ENCODE measurements around the gene LAMA5. TPM values are rescaled to one million over a fixed set of nuclear protein-coding genes. Genes with fewer than 3 reads are reported as not detected.

The LAMA5 gene
- total and polyA plus RNA-seq, 8 donors: 41.4 to 278 (median 79.6) TPM

DNA sequence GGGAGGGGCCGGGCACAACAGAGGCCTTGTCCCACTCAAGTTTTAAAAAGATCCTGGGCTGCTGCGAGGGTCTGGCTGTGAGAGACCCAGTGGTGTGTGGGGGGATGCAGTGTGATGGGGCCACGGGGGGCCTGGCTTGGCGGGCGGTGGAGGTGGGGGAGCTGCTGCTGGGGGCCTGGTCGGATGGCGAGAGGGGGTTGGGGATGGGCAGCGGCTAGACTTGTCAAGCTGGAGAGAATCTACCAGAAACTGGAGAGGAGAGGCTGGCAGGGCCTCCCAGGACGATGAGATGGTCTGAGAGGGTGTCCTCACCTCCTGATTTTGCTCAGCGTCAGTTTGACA is 24.9 kb upstream of the LAMA5 start:
- intact Hi-C loops (cut with DNase I; ENCODE audit: low total_unique reads): no loop called here

DNA sequence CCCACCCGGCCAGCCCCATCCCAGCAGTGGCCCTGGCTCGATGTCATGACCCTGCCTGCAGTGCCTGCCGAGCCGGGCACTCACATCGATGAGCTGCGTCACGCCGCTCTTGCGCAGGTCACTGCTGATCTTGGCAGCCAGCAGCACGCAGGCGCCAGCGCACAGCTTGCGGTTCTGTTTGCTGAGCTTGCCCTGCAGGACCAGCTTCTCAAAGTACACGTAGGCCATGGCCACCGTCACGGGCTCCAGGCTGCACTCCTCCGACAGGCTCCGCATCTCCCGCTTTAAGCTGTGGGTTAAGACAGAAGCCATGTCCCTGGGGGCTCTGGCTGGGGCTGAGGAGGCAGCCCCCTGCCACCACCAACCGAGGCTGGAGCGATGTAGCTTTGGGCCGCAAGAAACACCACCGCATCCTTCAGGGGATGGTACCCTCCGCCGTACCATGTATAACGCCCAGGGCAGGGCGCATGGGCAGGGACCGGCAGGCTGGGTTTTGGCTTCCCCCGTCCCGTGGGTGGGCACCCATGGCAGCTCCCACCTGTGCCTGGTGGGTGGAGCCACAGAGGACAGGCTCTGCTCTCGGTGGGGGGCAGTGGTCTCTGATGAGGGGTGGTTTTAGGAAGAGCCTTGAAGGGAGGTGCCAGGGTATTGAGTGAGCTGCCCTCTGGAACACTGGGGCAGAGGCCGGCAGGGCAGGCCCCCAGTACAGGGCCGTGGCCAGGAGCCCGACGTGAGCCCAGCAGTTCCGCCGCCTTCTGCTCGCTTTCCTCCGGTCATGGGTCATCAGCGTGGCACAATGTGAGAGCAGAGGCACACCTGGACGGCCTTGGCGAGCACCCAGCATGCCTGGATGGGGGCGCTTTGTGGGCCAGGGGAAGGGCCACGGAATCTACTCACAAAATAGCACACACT is 24.3 kb upstream of the LAMA5 start:
- H3K4me3 ChIP-seq: no peak overlapping the region
- intact Hi-C loops (cut with DNase I; ENCODE audit: low total_unique reads): no loop called here
- H3K36me3 ChIP-seq: peaks cover 14 to 83% (median 83%) of the 10 kb centered on the region in 4 donors
- H3K4me1 ChIP-seq: peaks cover 8 to 24% (median 16%) of the 10 kb centered on the region in 4 donors
- peak overlapping the region in 1 of 5 donors; percentile 9 for H3K27ac ChIP-seq
- H3K9me3 ChIP-seq: no peaks in the 10 kb centered on the region
- peak in 1 of 2 donors; percentile 64 for DNase-seq
- no peaks in the 10 kb centered on the region for H3K27me3 ChIP-seq
- WGBS, 5 donors: 72 to 87% (median 76%) methylated on average over 39 to 44 of the region's 44 CpGs
- TF ChIP-seq POLR2A (IDR thresholded peaks at IDR 0.05) (no peak), POLR2AphosphoS5 (IDR thresholded peaks at IDR 0.05) (no peak), EP300 (IDR thresholded peaks at IDR 0.05) (no peak)
- TF ChIP-seq, protein P1, sequence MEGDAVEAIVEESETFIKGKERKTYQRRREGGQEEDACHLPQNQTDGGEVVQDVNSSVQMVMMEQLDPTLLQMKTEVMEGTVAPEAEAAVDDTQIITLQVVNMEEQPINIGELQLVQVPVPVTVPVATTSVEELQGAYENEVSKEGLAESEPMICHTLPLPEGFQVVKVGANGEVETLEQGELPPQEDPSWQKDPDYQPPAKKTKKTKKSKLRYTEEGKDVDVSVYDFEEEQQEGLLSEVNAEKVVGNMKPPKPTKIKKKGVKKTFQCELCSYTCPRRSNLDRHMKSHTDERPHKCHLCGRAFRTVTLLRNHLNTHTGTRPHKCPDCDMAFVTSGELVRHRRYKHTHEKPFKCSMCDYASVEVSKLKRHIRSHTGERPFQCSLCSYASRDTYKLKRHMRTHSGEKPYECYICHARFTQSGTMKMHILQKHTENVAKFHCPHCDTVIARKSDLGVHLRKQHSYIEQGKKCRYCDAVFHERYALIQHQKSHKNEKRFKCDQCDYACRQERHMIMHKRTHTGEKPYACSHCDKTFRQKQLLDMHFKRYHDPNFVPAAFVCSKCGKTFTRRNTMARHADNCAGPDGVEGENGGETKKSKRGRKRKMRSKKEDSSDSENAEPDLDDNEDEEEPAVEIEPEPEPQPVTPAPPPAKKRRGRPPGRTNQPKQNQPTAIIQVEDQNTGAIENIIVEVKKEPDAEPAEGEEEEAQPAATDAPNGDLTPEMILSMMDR (IDR thresholded peaks at IDR 0.05): no peak

More for the DNA sequence above, 24.9 kb upstream of the LAMA5 start:
- Histone ChIP-seq H3K4me1 (peaks cover 8 to 24% (median 15%) of the 10 kb centered on the region in 4 donors), H3K27ac (no peak overlapping the region), H3K36me3 (peaks cover 14 to 89% (median 83%) of the 10 kb centered on the region in 4 donors), H3K9me3 (no peaks in the 10 kb centered on the region), H3K27me3 (no peaks in the 10 kb centered on the region), H3K4me3 (no peak overlapping the region)
- 85 to 91% (median 90%) methylated on average over 10 of the region's 10 CpGs for WGBS, 5 donors
- TF ChIP-seq, protein P1 (IDR thresholded peaks at IDR 0.05): no peak
- TF ChIP-seq EP300 (IDR thresholded peaks at IDR 0.05) (no peak), POLR2AphosphoS5 (IDR thresholded peaks at IDR 0.05) (no peak), POLR2A (IDR thresholded peaks at IDR 0.05) (no peak)
- no peak for DNase-seq

DNA sequence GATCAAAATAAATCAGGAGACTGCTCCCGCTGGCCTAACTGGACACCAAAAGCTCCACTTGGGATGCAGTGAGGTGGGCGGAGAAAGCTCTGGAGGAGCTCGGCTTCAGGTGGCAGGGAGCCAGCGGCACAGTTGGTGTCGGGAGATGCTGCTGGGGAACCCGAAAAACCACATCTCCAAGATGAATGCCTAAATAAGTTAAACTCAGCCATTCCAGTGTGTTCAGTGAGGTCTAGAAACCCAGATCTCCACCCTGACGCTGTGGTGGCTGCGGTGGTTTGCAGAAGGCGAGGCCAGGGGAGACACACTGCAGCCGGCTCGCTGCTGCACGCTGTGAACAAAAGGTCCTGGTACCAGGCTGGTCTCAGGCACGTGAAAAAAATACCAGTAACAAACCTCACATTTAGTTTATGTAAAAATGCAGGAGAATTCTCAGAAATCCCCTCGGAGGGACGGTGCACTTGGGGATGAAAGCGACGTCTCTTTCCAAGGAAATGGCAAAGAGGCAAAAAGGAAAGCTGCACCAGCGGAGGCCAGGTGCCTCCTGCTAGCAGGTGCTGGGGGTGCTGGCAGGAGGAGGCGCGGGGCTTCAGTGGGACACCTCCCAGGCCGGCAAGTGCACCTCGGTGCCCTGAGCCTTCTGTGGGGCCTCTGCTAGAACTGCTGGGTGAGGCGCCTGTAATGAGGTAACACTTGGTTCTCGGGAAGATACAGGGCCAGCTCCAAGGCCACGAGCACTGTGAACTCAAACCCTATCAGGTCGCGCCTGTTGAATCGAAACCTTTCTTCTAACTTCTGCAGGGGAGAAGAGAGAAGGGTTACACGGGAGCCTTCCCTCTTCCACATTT is 23.4 kb upstream of the LAMA5 start:
- WGBS, 5 donors: 70 to 78% (median 72%) methylated on average over 26 to 29 of the region's 29 CpGs
- H3K36me3 ChIP-seq: peaks cover 14 to 77% (median 75%) of the 10 kb centered on the region in 4 donors
- H3K4me3 ChIP-seq: no peak overlapping the region
- no peaks in the 10 kb centered on the region for H3K9me3 ChIP-seq
- intact Hi-C loops (cut with DNase I; ENCODE audit: low total_unique reads): no loop called here
- TF ChIP-seq POLR2A (IDR thresholded peaks at IDR 0.05): no peak
- TF ChIP-seq, protein P1 (IDR thresholded peaks at IDR 0.05): no peak
- no peak overlapping the region for H3K27ac ChIP-seq
- DNase-seq: no peak
- peaks cover 14 to 33% (median 24%) of the 10 kb centered on the region in 4 donors for H3K4me1 ChIP-seq
- no peaks in the 10 kb centered on the region for H3K27me3 ChIP-seq

DNA sequence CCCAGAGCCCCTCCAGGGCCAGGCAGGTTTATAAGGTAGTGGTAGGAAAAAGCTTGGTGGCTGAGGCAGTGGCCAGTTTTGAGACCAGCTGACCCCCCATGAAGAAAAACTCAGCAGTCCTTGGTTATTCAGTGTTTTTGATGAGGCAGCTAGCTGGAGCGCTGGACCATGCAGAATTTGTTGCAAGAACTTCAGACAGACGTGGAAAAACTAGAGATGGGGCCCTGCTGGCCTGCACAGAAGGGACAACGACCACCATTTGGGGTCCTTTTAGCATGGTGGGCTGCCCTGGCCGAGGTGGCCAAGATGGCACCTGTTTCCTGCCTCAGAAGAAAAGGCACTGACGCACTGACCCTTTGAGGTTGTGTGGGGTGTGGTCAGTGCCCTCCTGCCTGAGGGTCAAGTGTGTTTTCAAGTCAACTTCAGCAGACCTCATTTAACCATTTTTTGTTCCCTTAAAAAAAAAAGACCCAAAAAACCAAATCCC is 22.5 kb upstream of the LAMA5 start:
- Histone ChIP-seq H3K9me3 (no peaks in the 10 kb centered on the region), H3K27me3 (no peaks in the 10 kb centered on the region), H3K4me1 (peaks cover 19 to 42% (median 32%) of the 10 kb centered on the region in 4 donors), H3K4me3 (no peak overlapping the region), H3K27ac (no peak overlapping the region), H3K36me3 (peaks cover 14 to 68% (median 66%) of the 10 kb centered on the region in 4 donors)
- TF ChIP-seq EP300 (IDR thresholded peaks at IDR 0.05): no peak
- TF ChIP-seq, protein P1 (IDR thresholded peaks at IDR 0.05): no peak
- no peak for DNase-seq
- WGBS, 5 donors: 70 to 83% (median 77%) methylated on average over 5 of the region's 5 CpGs
- intact Hi-C loops (cut with DNase I; ENCODE audit: low total_unique reads): no loop called here

All from stomach (tissue), 9 donors.